Cardiac fibroblast (primary cell): ENCODE measurements around the gene TCF7L1.

Experiments used
- DNase-seq, 2 donors: peaks; one replicate each; pipeline versions ENCODE4 v3.0.0 to v3.0.0-alpha.2; 2010; ENCODE audit warnings: low read depth in 2 of 2
- H3K4me3 ChIP-seq, 2 donors: replicated peaks in 1 of 2; 1 replicate in 1 of 2; 2 replicates in 1 of 2; pipeline ENCODE4 v1.5.1; 2011; ENCODE audit warnings: low read depth in 2 of 2, low read length in 2 of 2, mild to moderate bottlenecking in 2 of 2, moderate library complexity in 1 of 2
- CTCF ChIP-seq: IDR thresholded peaks from one replicate; pipeline ENCODE4 v1.5.1; 2011; ENCODE audit warnings: low read depth, mild to moderate bottlenecking, low read length, inconsistent platforms

TCF7L1 gene

GRCh38 chr2:85135660-85135914, 2.4 kb downstream of the TCF7L1 start:
- no peak for DNase-seq
- TF ChIP-seq CTCF, result no peak
- H3K4me3 ChIP-seq, result no peak overlapping the region

- no peak for TF ChIP-seq CTCF
- no peak overlapping the region for H3K4me3 ChIP-seq
- DNase-seq, result no peak
These were observed 4.0 kb downstream of the TCF7L1 start for GRCh38 chr2:85137156-85137555.

GRCh38 chr2:85143463-85144082, 10.4 kb downstream of the TCF7L1 start:
- no peak for TF ChIP-seq CTCF
- no peak overlapping the region for H3K4me3 ChIP-seq
- DNase-seq, result no peak

- no peak overlapping the region for H3K4me3 ChIP-seq
- TF ChIP-seq CTCF, result no peak
These were observed 12.1 kb downstream of the TCF7L1 start for GRCh38 chr2:85145116-85145820.

GRCh38 chr2:85148190-85148589, 15.0 kb downstream of the TCF7L1 start:
- H3K4me3 ChIP-seq, result no peak overlapping the region
- DNase-seq, result no peak
- no peak for TF ChIP-seq CTCF

More at GRCh38 chr2:85145116-85145820, 12.1 kb downstream of the TCF7L1 start:
- DNase-seq, result no peak

GRCh38 chr2:85151026-85151425, 17.8 kb downstream of the TCF7L1 start:
- TF ChIP-seq CTCF, result no peak
- no peak overlapping the region for H3K4me3 ChIP-seq
- no peak for DNase-seq

GRCh38 chr2:85152895-85153294, 19.7 kb downstream of the TCF7L1 start:
- no peak for TF ChIP-seq CTCF
- no peak for DNase-seq
- no peak overlapping the region for H3K4me3 ChIP-seq
